ENCODE data around the gene TRIM42.

TRIM42 gene

GRCh38 chr3:140677764-140678163 lies at the start of gene TRIM42:
Gene TRIM42, plus strand, starts transcription at chr3:140678064. Its CDS starts 166 bp downstream, at chr3:140678230.
- DNase-seq = no peak

- DNase-seq = no peak
These were observed 49.3 kb upstream of the TRIM42 start for GRCh38 chr3:140628606-140629005.

- DNase-seq = no peak
These were observed 48.3 kb upstream of the TRIM42 start for GRCh38 chr3:140629357-140630137.

GRCh38 chr3:140630366-140630765 lies 47.5 kb upstream of the TRIM42 start:
- no peak for DNase-seq

- no peak for DNase-seq
These were observed 47.0 kb upstream of the TRIM42 start for GRCh38 chr3:140630866-140631265.

- no peak for DNase-seq
These were observed 42.6 kb upstream of the TRIM42 start for GRCh38 chr3:140635276-140635675.

- DNase-seq = no peak
These were observed 41.3 kb upstream of the TRIM42 start for GRCh38 chr3:140636406-140637138.

GRCh38 chr3:140651287-140651686 lies 26.6 kb upstream of the TRIM42 start:
- DNase-seq = no peak

- no peak for DNase-seq
These were observed 22.2 kb upstream of the TRIM42 start for GRCh38 chr3:140655678-140656077.

- no peak for DNase-seq
These were observed 13.8 kb upstream of the TRIM42 start for GRCh38 chr3:140664111-140664510.

- DNase-seq = no peak
These were observed 4.7 kb downstream of the TRIM42 start for GRCh38 chr3:140682586-140682985.

GRCh38 chr3:140686128-140686527 lies 8.3 kb downstream of the TRIM42 start:
- DNase-seq = no peak

GRCh38 chr3:140686948-140687347 lies 9.1 kb downstream of the TRIM42 start:
- DNase-seq = no peak

GRCh38 chr3:140695361-140696061 lies 17.6 kb downstream of the TRIM42 start:
- no peak for DNase-seq

- no peak for DNase-seq
These were observed 21.8 kb downstream of the TRIM42 start for GRCh38 chr3:140699516-140700231.

- DNase-seq = no peak
These were observed 24.4 kb downstream of the TRIM42 start for GRCh38 chr3:140702281-140702680.

GRCh38 chr3:140703496-140703895 lies 25.6 kb downstream of the TRIM42 start:
- no peak for DNase-seq

GRCh38 chr3:140704733-140705132 lies 26.9 kb downstream of the TRIM42 start:
- no peak for DNase-seq

- DNase-seq = no peak
These were observed 28.1 kb downstream of the TRIM42 start for GRCh38 chr3:140705954-140706353.

GRCh38 chr3:140706360-140706759 lies 28.5 kb downstream of the TRIM42 start:
- DNase-seq = no peak

GRCh38 chr3:140708815-140709214 lies 31.0 kb downstream of the TRIM42 start:
- DNase-seq = no peak

- no peak for DNase-seq
These were observed 31.9 kb downstream of the TRIM42 start for GRCh38 chr3:140709751-140710150.

Measured in activated T-cell treated with anti-CD3 and anti-CD28 coated beads, Interleukin-2, amount 50 U/mL, for 48 hours (primary cell).